ENCODE data around the gene RETSAT.

- TF ChIP-seq CTCF (IDR thresholded peaks at IDR 0.05) (no peak), SMC3 (IDR thresholded peaks at IDR 0.05) (no peak), MYC (IDR thresholded peaks at IDR 0.05; ENCODE audit: borderline replicate concordance, low read length) (no peak), JUN (IDR thresholded peaks at IDR 0.05) (no peak), POLR2A (IDR thresholded peaks at IDR 0.05; ENCODE audit: low read length) (no peak), CEBPB (IDR thresholded peaks at IDR 0.05) (no peak), RNF2 (IDR thresholded peaks at IDR 0.05; ENCODE audit: borderline replicate concordance, low read depth) (no peak), POLR2AphosphoS2 (conservative IDR thresholded peaks at IDR 0.05; ENCODE audit: low read length) (no peak), REST (IDR thresholded peaks at IDR 0.05) (no peak), CBX8 (IDR thresholded peaks at IDR 0.05) (no peak), BCL3 (IDR thresholded peaks at IDR 0.05) (no peak), USF2 (IDR thresholded peaks at IDR 0.05) (no peak), CHD2 (IDR thresholded peaks at IDR 0.05; ENCODE audit: low read length, partially characterized antibody) (no peak)
Measured at GRCh38 chr2:85325466-85325811, 28.9 kb downstream of the RETSAT start.

All from A549 (cell line).